ENCODE data around the gene TDRD12.
"Not testable (repeated sequence)": the region's sequence is repeated elsewhere in the genome, so short reads cannot be mapped to it uniquely, and the experiment has no call there.

TDRD12 gene

GRCh38 chr19:32781280-32781679, 61.7 kb downstream of the TDRD12 start:
- Histone ChIP-seq H3K36me3 (no peaks in the 10 kb centered on the region), H3K27me3 (no peaks in the 10 kb centered on the region), H3K4me1 (peaks cover 0 to 8% (median 5%) of the 10 kb centered on the region in 10 experiments; a peak in 9 of 20 replicates), H3K4me3 (no peak overlapping the region), H3K27ac (no peak overlapping the region), H3K4me2 (no peak overlapping the region), H3K9me3 (replicated peaks in 1 of 11) (peaks cover 12 to 29% (median 19%) of the 10 kb centered on the region in 11 experiments; a peak in 20 of 22 replicates), H3K9ac (no peak overlapping the region), H4K20me1 (no peaks in the 10 kb centered on the region)
- TF ChIP-seq Cebpa-rat (IDR thresholded peaks at IDR 0.05), result no peak

- H3K27me3 ChIP-seq, H3K4me3 ChIP-seq, H3K4me1 ChIP-seq, H3K36me3 ChIP-seq, H4K20me1 ChIP-seq, H3K4me2 ChIP-seq, H3K27ac ChIP-seq, H3K9ac ChIP-seq: not testable (repeated sequence)
- H3K9me3 ChIP-seq (replicated peaks in 1 of 11), result peaks cover 12 to 29% (median 19%) of the 10 kb centered on the region in 11 experiments; a peak in 20 of 22 replicates
Measured at GRCh38 chr19:32782089-32782488, 62.5 kb downstream of the TDRD12 start.

- H3K36me3 ChIP-seq, H3K27ac ChIP-seq, H3K4me3 ChIP-seq, H3K9ac ChIP-seq, H3K27me3 ChIP-seq, H4K20me1 ChIP-seq, H3K4me2 ChIP-seq, H3K4me1 ChIP-seq: not testable (repeated sequence)
- H3K9me3 ChIP-seq (replicated peaks in 1 of 11), result peaks cover 0 to 10% (median 5%) of the 10 kb centered on the region in 11 experiments; a peak in 2 of 22 replicates
Measured at GRCh38 chr19:32787161-32787813, 67.7 kb downstream of the TDRD12 start.

- H3K36me3 ChIP-seq; H3K4me2 ChIP-seq; H3K9me3 ChIP-seq (replicated peaks in 1 of 11); H3K4me3 ChIP-seq; H3K27ac ChIP-seq; H3K27me3 ChIP-seq; H3K9ac ChIP-seq; H4K20me1 ChIP-seq; H3K4me1 ChIP-seq: not testable (repeated sequence)
Measured at GRCh38 chr19:32787895-32788294, 68.3 kb downstream of the TDRD12 start.

GRCh38 chr19:32789429-32789828, 69.9 kb downstream of the TDRD12 start:
- TF ChIP-seq Cebpa-rat (IDR thresholded peaks at IDR 0.05), result no peak

GRCh38 chr19:32798201-32798600, 78.6 kb downstream of the TDRD12 start:
- Histone ChIP-seq H3K9me3 (replicated peaks in 1 of 11) (no peaks in the 10 kb centered on the region), H3K4me3 (no peak overlapping the region), H3K27ac (no peak overlapping the region), H3K36me3 (no peaks in the 10 kb centered on the region), H3K27me3 (no peaks in the 10 kb centered on the region), H3K9ac (no peak overlapping the region), H3K4me2 (no peak overlapping the region), H4K20me1 (no peaks in the 10 kb centered on the region), H3K4me1 (peaks cover 0 to 9% (median 3%) of the 10 kb centered on the region in 10 experiments; a peak in 9 of 20 replicates)
- TF ChIP-seq Cebpa-rat (IDR thresholded peaks at IDR 0.05), result no peak

More at GRCh38 chr19:32789429-32789828, 69.9 kb downstream of the TDRD12 start:
- Histone ChIP-seq H3K9ac (no peak overlapping the region), H3K9me3 (replicated peaks in 1 of 11) (0 out of 22 replicates have a peak, but pooled peaks cover 0 to 3% (median 0%) of the 10 kb centered on the region in 11 experiments), H3K27ac (no peak overlapping the region), H4K20me1 (no peaks in the 10 kb centered on the region), H3K36me3 (no peaks in the 10 kb centered on the region), H3K4me1 (peaks cover 0 to 4% (median 0%) of the 10 kb centered on the region in 10 experiments; a peak in 1 of 20 replicates), H3K27me3 (no peaks in the 10 kb centered on the region), H3K4me3 (no peak overlapping the region), H3K4me2 (no peak overlapping the region)

- no peaks in the 10 kb centered on the region for H3K36me3 ChIP-seq
- TF ChIP-seq Cebpa-rat (IDR thresholded peaks at IDR 0.05), result no peak
Measured at GRCh38 chr19:32800191-32800590, 80.6 kb downstream of the TDRD12 start.

GRCh38 chr19:32800754-32801153, 81.2 kb downstream of the TDRD12 start:
- Histone ChIP-seq H3K27ac (no peak overlapping the region), H3K4me3 (no peak overlapping the region), H4K20me1 (no peaks in the 10 kb centered on the region), H3K4me1 (peaks cover 0 to 9% (median 3%) of the 10 kb centered on the region in 10 experiments; a peak in 9 of 20 replicates), H3K9ac (no peak overlapping the region), H3K36me3 (no peaks in the 10 kb centered on the region), H3K9me3 (replicated peaks in 1 of 11) (no peaks in the 10 kb centered on the region), H3K27me3 (no peaks in the 10 kb centered on the region), H3K4me2 (peak overlapping the region in 4 of 11 experiments; percentile 13 to 36 (median 26); a peak in 6 of 22 replicates)
- TF ChIP-seq Cebpa-rat (IDR thresholded peaks at IDR 0.05), result no peak

More at GRCh38 chr19:32800191-32800590, 80.6 kb downstream of the TDRD12 start:
- Histone ChIP-seq H3K4me2 (no peak overlapping the region), H3K4me1 (peaks cover 0 to 9% (median 3%) of the 10 kb centered on the region in 10 experiments; a peak in 9 of 20 replicates), H3K27ac (no peak overlapping the region), H3K4me3 (no peak overlapping the region), H3K9me3 (replicated peaks in 1 of 11) (no peaks in the 10 kb centered on the region), H4K20me1 (no peaks in the 10 kb centered on the region), H3K27me3 (no peaks in the 10 kb centered on the region), H3K9ac (no peak overlapping the region)

- no peak for TF ChIP-seq Cebpa-rat (IDR thresholded peaks at IDR 0.05)
- H3K4me3 ChIP-seq, result no peak overlapping the region
- no peaks in the 10 kb centered on the region for H4K20me1 ChIP-seq
- peaks cover 0 to 9% (median 3%) of the 10 kb centered on the region in 10 experiments; a peak in 9 of 20 replicates for H3K4me1 ChIP-seq
- no peaks in the 10 kb centered on the region for H3K27me3 ChIP-seq
- H3K36me3 ChIP-seq, result no peaks in the 10 kb centered on the region
- H3K9ac ChIP-seq, result no peak overlapping the region
- no peak overlapping the region for H3K4me2 ChIP-seq
- no peaks in the 10 kb centered on the region for H3K9me3 ChIP-seq (replicated peaks in 1 of 11)
- no peak overlapping the region for H3K27ac ChIP-seq
Measured at GRCh38 chr19:32802840-32803239, 83.3 kb downstream of the TDRD12 start.

GRCh38 chr19:32808236-32808635, 88.7 kb downstream of the TDRD12 start:
- H3K4me1 ChIP-seq, result no peaks in the 10 kb centered on the region
- H3K36me3 ChIP-seq, result no peaks in the 10 kb centered on the region
- H3K27me3 ChIP-seq, result no peaks in the 10 kb centered on the region
- H3K9ac ChIP-seq, result no peak overlapping the region
- no peaks in the 10 kb centered on the region for H4K20me1 ChIP-seq
- H3K4me2 ChIP-seq, result no peak overlapping the region
- TF ChIP-seq Cebpa-rat (IDR thresholded peaks at IDR 0.05), result no peak
- H3K4me3 ChIP-seq, result no peak overlapping the region
- H3K27ac ChIP-seq, result no peak overlapping the region
- H3K9me3 ChIP-seq (replicated peaks in 1 of 11), result no peaks in the 10 kb centered on the region
